Activated naive CD8-positive, alpha-beta T cell treated with anti-CD3 and anti-CD28 coated beads, Interleukin-2, amount 10 ng/mL, durations not matched to agents 7 days and 5 days (primary cell): Measurements from ENCODE around the gene HAPLN2. TPM values are rescaled to one million over a fixed set of nuclear protein-coding genes. Genes with fewer than 3 reads are reported as not detected.
"Not testable (repeated sequence)": the region's sequence is repeated elsewhere in the genome, so short reads cannot be mapped to it uniquely, and the experiment has no call there.

ENCODE experiments used
- ATAC-seq: fragments of 150-1000 bp; cut with Tn5 transposase; one replicate; pipeline ENCODE4 v1.10.0; 2021; ENCODE audit warnings: low read depth, moderate library complexity
- POLR2A ChIA-PET: fragments of 350-600 bp; sonication (Branson Sonifier 250); formaldehyde crosslinking; loops from one replicate; lab custom pipeline; 2021; ENCODE audit warnings: antibody characterized with exemption; lab: Charles Lee
- DNase-seq: peaks from one replicate; pipeline ENCODE4 v3.0.0; 2021
- H3K27ac Mint-ChIP-seq: one replicate; pipeline ENCODE4 v1.8.0; 2022; ENCODE audit warnings: mild to moderate bottlenecking, mixed read lengths
- H3K27me3 Mint-ChIP-seq: one replicate; pipeline ENCODE4 v1.8.0; 2022; ENCODE audit warnings: mild to moderate bottlenecking, moderate library complexity, mixed read lengths
- H3K36me3 Mint-ChIP-seq: one replicate; pipeline ENCODE4 v1.8.0; 2021; ENCODE audit warnings: mild to moderate bottlenecking, mixed read lengths
- H3K4me1 Mint-ChIP-seq: one replicate; pipeline ENCODE4 v1.8.0; 2021; ENCODE audit warnings: mixed read lengths
- H3K4me3 Mint-ChIP-seq: one replicate; pipeline ENCODE4 v1.8.0; 2022; ENCODE audit warnings: mild to moderate bottlenecking, moderate library complexity, mixed read lengths
- H3K9me3 Mint-ChIP-seq: one replicate; pipeline ENCODE4 v1.8.0; 2021; ENCODE audit warnings: mixed read lengths
- total RNA-seq, 2 experiments: library from RNA; stranded (reverse); gene quantifications; one replicate each; pipeline ENCODE4 v1.2.3, GENCODE V29; 2021

Gene HAPLN2
- total RNA-seq, 2 experiments from 2014 or later = 0.17 TPM; not detected in 1

- ATAC-seq = no peak
- no peaks in the 10 kb centered on the region for H3K27me3 Mint-ChIP-seq
- H3K36me3 Mint-ChIP-seq = peaks cover 21% of the 10 kb centered on the region
These were observed 24.2 kb upstream of the HAPLN2 start for GRCh38 chr1:156595016-156595415.

GRCh38 chr1:156596426-156596825, 22.8 kb upstream of the HAPLN2 start:
- Mint-ChIP-seq H3K4me1 (peaks cover 31% of the 10 kb centered on the region), H3K27ac (no peak overlapping the region), H3K9me3 (no peaks in the 10 kb centered on the region), H3K36me3 (peaks cover 21% of the 10 kb centered on the region), H3K4me3 (no peak overlapping the region), H3K27me3 (no peaks in the 10 kb centered on the region)
- POLR2A ChIA-PET = no interaction called here
- no peak for DNase-seq
- ATAC-seq = no peak

More at GRCh38 chr1:156595016-156595415, 24.2 kb upstream of the HAPLN2 start:
- Mint-ChIP-seq H3K27ac (peak overlapping the region; percentile 41), H3K4me3 (no peak overlapping the region), H3K4me1 (peaks cover 35% of the 10 kb centered on the region), H3K9me3 (no peaks in the 10 kb centered on the region)
- DNase-seq = no peak
- POLR2A ChIA-PET = interaction anchor here (0.9 to 1.1 kb wide), 2 partner anchors 13 to 24 kb away, joined by 3 read pairs; no protein-coding TSS in a partner anchor

GRCh38 chr1:156598125-156598524, 21.1 kb upstream of the HAPLN2 start:
- H3K4me1 Mint-ChIP-seq = peaks cover 34% of the 10 kb centered on the region
- no peak for DNase-seq
- no peak overlapping the region for H3K27ac Mint-ChIP-seq
- H3K27me3 Mint-ChIP-seq = no peaks in the 10 kb centered on the region
- no peak for ATAC-seq
- H3K36me3 Mint-ChIP-seq = peaks cover 20% of the 10 kb centered on the region
- no peaks in the 10 kb centered on the region for H3K9me3 Mint-ChIP-seq
- H3K4me3 Mint-ChIP-seq = no peak overlapping the region
- POLR2A ChIA-PET = interaction anchor here (1.4 kb wide), 1 partner anchor 97 kb away, joined by 4 read pairs; no protein-coding TSS in a partner anchor

- H3K4me1 Mint-ChIP-seq = peaks cover 34% of the 10 kb centered on the region
- no peak overlapping the region for H3K4me3 Mint-ChIP-seq
These were observed 20.3 kb upstream of the HAPLN2 start for GRCh38 chr1:156598731-156599432.

GRCh38 chr1:156599811-156600210, 19.4 kb upstream of the HAPLN2 start:
- H3K27ac Mint-ChIP-seq = no peak overlapping the region
- H3K36me3 Mint-ChIP-seq = peaks cover 19% of the 10 kb centered on the region
- no peak for ATAC-seq
- H3K9me3 Mint-ChIP-seq = no peaks in the 10 kb centered on the region
- no peaks in the 10 kb centered on the region for H3K27me3 Mint-ChIP-seq
- no peak for DNase-seq
- POLR2A ChIA-PET = interaction anchor here (0.7 to 4.1 kb wide), 5 partner anchors 8 to 313 kb away, joined by 3 to 30 read pairs (median 9); partner anchors contain the start of genes MEF2D and NAXE
- peak overlapping the region; percentile 99 for H3K4me3 Mint-ChIP-seq
- peaks cover 34% of the 10 kb centered on the region for H3K4me1 Mint-ChIP-seq

More at GRCh38 chr1:156598731-156599432, 20.3 kb upstream of the HAPLN2 start:
- POLR2A ChIA-PET = interaction anchor here (1.1 to 4.1 kb wide), 4 partner anchors 7 to 312 kb away, joined by 4 to 30 read pairs (median 12); partner anchors contain the start of gene NAXE
- H3K27me3 Mint-ChIP-seq = no peaks in the 10 kb centered on the region
- DNase-seq (no peak), ATAC-seq (no peak)
- no peaks in the 10 kb centered on the region for H3K9me3 Mint-ChIP-seq
- peaks cover 20% of the 10 kb centered on the region for H3K36me3 Mint-ChIP-seq
- no peak overlapping the region for H3K27ac Mint-ChIP-seq

GRCh38 chr1:156600733-156601121, 18.5 kb upstream of the HAPLN2 start:
- ATAC-seq (peak; percentile 5), DNase-seq (no peak)
- Mint-ChIP-seq H3K27ac (peak overlapping the region; percentile 96), H3K4me3 (peak overlapping the region; percentile 99), H3K9me3 (no peaks in the 10 kb centered on the region), H3K36me3 (peaks cover 15% of the 10 kb centered on the region), H3K4me1 (peaks cover 30% of the 10 kb centered on the region), H3K27me3 (no peaks in the 10 kb centered on the region)
- POLR2A ChIA-PET = interaction anchor here (1.8 to 4.1 kb wide), 3 partner anchors 9 to 96 kb away, joined by 8 to 30 read pairs (median 18); partner anchors contain the start of gene NAXE

- H3K9me3 Mint-ChIP-seq = no peaks in the 10 kb centered on the region
- POLR2A ChIA-PET = interaction anchor here (0.6 to 4.1 kb wide), 8 partner anchors 10 to 549 kb away, joined by 3 to 30 read pairs (median 5); partner anchors contain the start of genes MEF2D and NAXE
- peak within 1 kb of the TSS; percentile 99 for H3K4me3 Mint-ChIP-seq
- ATAC-seq (peak; percentile 76), DNase-seq (peak; percentile 84)
- peak within 1 kb of the TSS; percentile 96 for H3K27ac Mint-ChIP-seq
- peaks cover 13% of the 10 kb centered on the region for H3K36me3 Mint-ChIP-seq
- H3K27me3 Mint-ChIP-seq = no peaks in the 10 kb centered on the region
- peaks cover 29% of the 10 kb centered on the region for H3K4me1 Mint-ChIP-seq
These were observed 17.9 kb upstream of the HAPLN2 start, which contains the start of gene GPATCH4 for GRCh38 chr1:156601122-156601830. TSS of gene GPATCH4 (minus strand) at chr1:156601479.

GRCh38 chr1:156601892-156602291, 17.3 kb upstream of the HAPLN2 start:
- POLR2A ChIA-PET = interaction anchor here (0.6 to 4.1 kb wide), 8 partner anchors 10 to 549 kb away, joined by 3 to 30 read pairs (median 5); partner anchors contain the start of genes MEF2D and NAXE
- Mint-ChIP-seq H3K4me1 (peaks cover 29% of the 10 kb centered on the region), H3K36me3 (peaks cover 11% of the 10 kb centered on the region), H3K9me3 (no peaks in the 10 kb centered on the region), H3K27ac (peak overlapping the region; percentile 96), H3K4me3 (peak overlapping the region; percentile 99), H3K27me3 (no peaks in the 10 kb centered on the region)
- ATAC-seq (no peak), DNase-seq (no peak)

GRCh38 chr1:156602557-156602993, 16.6 kb upstream of the HAPLN2 start:
- ATAC-seq (no peak), DNase-seq (peak; percentile 18)
- Mint-ChIP-seq H3K4me3 (peak overlapping the region; percentile 50), H3K27ac (no peak overlapping the region), H3K4me1 (peaks cover 30% of the 10 kb centered on the region), H3K36me3 (peaks cover 9% of the 10 kb centered on the region), H3K9me3 (no peaks in the 10 kb centered on the region), H3K27me3 (no peaks in the 10 kb centered on the region)
- POLR2A ChIA-PET = interaction anchor here (0.7 to 4.1 kb wide), 4 partner anchors 11 to 145 kb away, joined by 3 to 30 read pairs (median 12); partner anchors contain the start of genes MEF2D and NAXE

- H3K4me1 Mint-ChIP-seq, H3K9me3 Mint-ChIP-seq, H3K36me3 Mint-ChIP-seq, H3K27ac Mint-ChIP-seq, ATAC-seq, POLR2A ChIA-PET, H3K4me3 Mint-ChIP-seq: not testable (repeated sequence)
- peaks cover 11% of the 10 kb centered on the region for H3K27me3 Mint-ChIP-seq
- peak; percentile 10 for DNase-seq
These were observed 11.9 kb upstream of the HAPLN2 start for GRCh38 chr1:156607344-156607743.

- peaks cover 6% of the 10 kb centered on the region for H3K4me1 Mint-ChIP-seq
- no peaks in the 10 kb centered on the region for H3K9me3 Mint-ChIP-seq
- H3K36me3 Mint-ChIP-seq = no peaks in the 10 kb centered on the region
- peaks cover 18% of the 10 kb centered on the region for H3K27me3 Mint-ChIP-seq
- POLR2A ChIA-PET = interaction anchor here (1.1 to 1.8 kb wide), 2 partner anchors 17 to 22 kb away, joined by 3 to 8 read pairs; partner anchors contain the start of gene NAXE
- H3K27ac Mint-ChIP-seq = peak overlapping the region; percentile 9
- ATAC-seq = peak; percentile 93
- DNase-seq = peak; percentile 45
- no peak overlapping the region for H3K4me3 Mint-ChIP-seq
These were observed 11.1 kb upstream of the HAPLN2 start for GRCh38 chr1:156608036-156608674.

GRCh38 chr1:156608981-156609380, 10.2 kb upstream of the HAPLN2 start:
- DNase-seq (peak; percentile 59), ATAC-seq (peak; percentile 74)
- peaks cover 6% of the 10 kb centered on the region for H3K4me1 Mint-ChIP-seq
- peaks cover 22% of the 10 kb centered on the region for H3K27me3 Mint-ChIP-seq
- H3K9me3 Mint-ChIP-seq = no peaks in the 10 kb centered on the region
- POLR2A ChIA-PET = interaction anchor here (0.5 to 1.8 kb wide), 3 partner anchors 9 to 23 kb away, joined by 3 to 8 read pairs (median 3); partner anchors contain the start of gene NAXE
- no peaks in the 10 kb centered on the region for H3K36me3 Mint-ChIP-seq
- H3K27ac Mint-ChIP-seq = no peak overlapping the region
- no peak overlapping the region for H3K4me3 Mint-ChIP-seq
